Activated T-cell treated with anti-CD3 and anti-CD28 coated beads, Interleukin-2, amount 50 U/mL, for 4 hours (primary cell): ENCODE measurements around the gene MOB1A. TPM values are rescaled to one million over a fixed set of nuclear protein-coding genes. Genes with fewer than 3 reads are reported as not detected.
"Not testable (repeated sequence)": the region's sequence is repeated elsewhere in the genome, so short reads cannot be mapped to it uniquely, and the experiment has no call there.

Experiments used
- ATAC-seq, 2 donors: fragments of 200-7000 bp; cut with Tn5 transposase; one replicate each; pipeline ENCODE4 v1.10.0; 2021
- DNase-seq: peaks from one replicate; pipeline ENCODE4 v3.0.0-alpha.2; 2020
- H3K27me3 Mint-ChIP-seq: one replicate; pipeline ENCODE4 v1.8.0; 2021; ENCODE audit warnings: low read depth, mixed read lengths
- H3K36me3 Mint-ChIP-seq: one replicate; pipeline ENCODE4 v1.8.0; 2022; ENCODE audit warnings: mixed read lengths; ENCODE audit not compliant: insufficient read depth
- H3K4me1 Mint-ChIP-seq: one replicate; pipeline ENCODE4 v1.8.0; 2021; ENCODE audit warnings: low read depth, mixed read lengths
- H3K4me3 Mint-ChIP-seq: one replicate; pipeline ENCODE4 v1.8.0; 2021; ENCODE audit warnings: mild to moderate bottlenecking, moderate library complexity, mixed read lengths
- H3K9me3 Mint-ChIP-seq: one replicate; pipeline ENCODE4 v1.8.0; 2021; ENCODE audit warnings: mixed read lengths
- total RNA-seq, 3 donors: library from RNA; stranded (reverse); gene quantifications; one replicate each; pipeline ENCODE4 v1.2.1, GENCODE V29; 2021

The MOB1A gene
- 100 to 1,000 TPM; 171 to 175 (median 173) TPM for total RNA-seq

DNA sequence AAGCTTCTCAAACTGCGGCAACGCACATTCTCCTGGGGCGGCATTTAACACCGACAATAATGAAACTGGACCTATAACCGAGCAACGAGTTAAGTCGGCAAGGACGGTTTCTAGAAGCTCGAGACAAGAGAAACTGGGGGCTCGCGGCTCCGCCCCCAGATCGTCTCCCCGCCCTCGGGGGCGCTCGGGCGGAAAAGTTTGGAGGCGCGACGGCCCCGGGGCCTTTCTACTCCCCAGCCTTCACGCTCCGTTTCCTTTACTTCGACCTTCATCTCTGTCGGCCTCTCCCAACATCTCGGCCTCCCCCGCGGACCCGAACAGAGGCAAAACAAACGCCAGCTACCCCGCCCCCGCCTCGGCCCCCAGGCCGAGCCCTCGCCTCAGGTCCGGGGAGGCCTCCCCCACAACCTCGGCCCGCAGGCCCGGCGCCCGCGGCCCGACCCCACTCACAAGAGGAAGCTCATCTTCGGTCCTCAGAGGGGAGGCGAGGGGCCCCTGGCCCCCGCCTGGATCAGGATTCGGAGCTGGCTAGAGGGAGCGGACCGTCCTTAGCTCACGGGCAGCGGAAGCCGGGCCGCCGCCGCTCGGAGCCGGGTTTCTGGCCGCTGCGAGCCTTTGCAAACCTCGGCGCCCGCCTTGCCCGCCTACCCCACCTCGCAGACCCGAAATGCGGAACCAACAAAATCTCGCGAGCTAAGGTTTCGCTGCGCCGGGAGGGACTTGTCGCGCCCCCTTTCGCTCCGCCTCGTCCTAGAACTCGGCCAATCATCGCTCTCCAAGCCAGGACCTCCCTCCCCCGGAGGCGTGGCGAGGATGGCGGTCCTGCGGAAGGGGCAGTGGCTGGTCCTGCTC is at the start of gene MOB1A:
Gene MOB1A (minus strand): TSS at position 669 of the 852 bp plus-strand sequence. CDS start 205 bp downstream, at position 464.
- DNase-seq = peak; percentile 96
- Mint-ChIP-seq H3K36me3 (peaks cover 8% of the 10 kb centered on the region), H3K27me3 (no peaks in the 10 kb centered on the region), H3K4me3 (peak within 1 kb of the TSS; percentile 88), H3K9me3 (no peaks in the 10 kb centered on the region), H3K4me1 (peaks cover 37% of the 10 kb centered on the region)
- peak; percentile 94 to 96 for ATAC-seq

DNA sequence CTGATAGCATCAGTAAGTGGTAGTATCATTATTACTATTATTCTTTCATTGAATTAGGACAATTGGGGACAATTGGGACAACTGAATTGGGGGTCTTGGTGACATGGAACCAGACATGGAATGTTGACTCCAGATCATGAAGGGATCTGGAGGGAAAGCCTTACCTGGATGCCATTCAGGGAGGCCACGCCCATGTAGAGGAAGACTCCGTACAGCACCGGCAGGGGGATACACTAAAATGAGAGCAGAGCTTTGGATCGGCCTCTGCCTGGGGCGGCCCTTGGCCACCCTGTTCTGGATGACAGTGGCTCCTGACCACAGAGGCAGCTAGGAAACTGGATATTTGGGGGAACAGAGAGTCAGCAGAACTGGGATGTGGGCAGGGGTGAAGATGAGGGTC is 49.0 kb upstream of the MOB1A start:
- Mint-ChIP-seq H3K4me1 (no peaks in the 10 kb centered on the region), H3K9me3 (no peaks in the 10 kb centered on the region), H3K36me3 (peaks cover 5% of the 10 kb centered on the region), H3K4me3 (no peak overlapping the region), H3K27me3 (no peaks in the 10 kb centered on the region)
- DNase-seq (no peak), ATAC-seq (no peak)

DNA sequence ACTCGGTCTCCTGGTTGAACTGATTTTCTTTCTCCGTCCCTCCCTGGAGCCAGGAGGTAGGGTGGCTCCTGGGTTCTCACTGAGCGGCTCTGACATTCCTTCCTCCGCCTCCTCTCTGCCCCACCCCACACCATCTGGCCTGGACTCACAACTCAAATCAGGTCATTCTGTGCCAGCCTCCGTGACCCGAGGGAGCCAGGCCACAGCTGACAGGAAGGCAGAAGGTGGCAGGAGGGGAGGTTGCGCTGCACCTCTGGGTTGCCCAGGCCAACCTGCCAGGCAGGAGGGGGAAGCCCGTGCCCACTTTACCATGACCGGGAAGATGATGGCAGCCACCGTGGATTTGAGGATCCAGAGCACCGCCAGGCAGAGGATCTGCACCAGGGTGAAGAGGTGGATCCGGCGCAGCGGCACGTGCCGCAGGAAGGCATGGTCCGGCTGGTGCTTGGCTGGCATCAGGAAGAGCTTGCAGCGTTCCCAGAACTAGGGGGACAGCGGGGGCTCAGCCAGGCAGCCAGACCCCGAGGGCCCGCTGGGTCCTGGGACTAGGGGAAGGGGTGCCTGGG is 48.1 kb upstream of the MOB1A start:
- Mint-ChIP-seq H3K27me3 (no peaks in the 10 kb centered on the region), H3K36me3 (peaks cover 13% of the 10 kb centered on the region), H3K9me3 (no peaks in the 10 kb centered on the region), H3K4me1 (no peaks in the 10 kb centered on the region), H3K4me3 (no peak overlapping the region)
- ATAC-seq (no peak), DNase-seq (no peak)

DNA sequence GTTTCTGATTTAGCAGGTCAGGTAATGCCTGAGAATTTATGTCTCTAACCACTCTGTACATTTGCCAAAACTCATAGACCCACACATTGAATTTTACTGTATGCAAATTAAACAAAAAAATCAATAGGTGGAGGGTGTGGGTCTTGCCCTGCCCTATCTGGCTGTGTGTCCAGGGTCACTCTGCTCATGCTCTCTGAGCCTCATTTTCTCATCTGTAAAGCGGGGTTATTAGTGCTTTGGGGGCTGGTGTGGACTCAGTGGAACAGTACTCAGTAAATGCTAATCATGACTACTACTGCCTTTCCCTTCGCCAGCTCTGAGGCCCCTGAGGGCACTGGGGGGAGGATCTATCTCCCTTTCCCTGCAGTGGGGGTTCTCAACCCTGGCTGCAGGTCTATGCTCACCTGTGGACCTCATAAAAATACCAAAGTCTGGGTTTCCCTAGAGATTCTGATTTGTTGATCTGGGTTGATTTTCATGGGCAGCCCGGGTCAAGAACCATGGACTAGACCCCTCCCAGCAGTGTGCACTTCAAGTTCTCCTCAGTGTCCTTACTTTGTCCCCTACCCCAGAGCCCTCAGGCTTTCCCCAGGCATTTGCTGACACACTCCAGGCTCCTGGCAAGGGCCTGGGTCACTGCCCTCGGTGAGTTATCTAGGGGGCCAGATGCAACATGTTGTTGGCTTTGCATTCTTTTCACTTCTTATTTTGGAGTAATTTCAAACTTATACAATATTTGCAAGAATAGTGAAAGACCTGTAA is 47.2 kb upstream of the MOB1A start:
- Mint-ChIP-seq H3K36me3 (peaks cover 21% of the 10 kb centered on the region), H3K27me3 (no peaks in the 10 kb centered on the region), H3K4me1 (no peaks in the 10 kb centered on the region), H3K4me3 (no peak overlapping the region), H3K9me3 (no peaks in the 10 kb centered on the region)
- DNase-seq = no peak
- no peak for ATAC-seq

DNA sequence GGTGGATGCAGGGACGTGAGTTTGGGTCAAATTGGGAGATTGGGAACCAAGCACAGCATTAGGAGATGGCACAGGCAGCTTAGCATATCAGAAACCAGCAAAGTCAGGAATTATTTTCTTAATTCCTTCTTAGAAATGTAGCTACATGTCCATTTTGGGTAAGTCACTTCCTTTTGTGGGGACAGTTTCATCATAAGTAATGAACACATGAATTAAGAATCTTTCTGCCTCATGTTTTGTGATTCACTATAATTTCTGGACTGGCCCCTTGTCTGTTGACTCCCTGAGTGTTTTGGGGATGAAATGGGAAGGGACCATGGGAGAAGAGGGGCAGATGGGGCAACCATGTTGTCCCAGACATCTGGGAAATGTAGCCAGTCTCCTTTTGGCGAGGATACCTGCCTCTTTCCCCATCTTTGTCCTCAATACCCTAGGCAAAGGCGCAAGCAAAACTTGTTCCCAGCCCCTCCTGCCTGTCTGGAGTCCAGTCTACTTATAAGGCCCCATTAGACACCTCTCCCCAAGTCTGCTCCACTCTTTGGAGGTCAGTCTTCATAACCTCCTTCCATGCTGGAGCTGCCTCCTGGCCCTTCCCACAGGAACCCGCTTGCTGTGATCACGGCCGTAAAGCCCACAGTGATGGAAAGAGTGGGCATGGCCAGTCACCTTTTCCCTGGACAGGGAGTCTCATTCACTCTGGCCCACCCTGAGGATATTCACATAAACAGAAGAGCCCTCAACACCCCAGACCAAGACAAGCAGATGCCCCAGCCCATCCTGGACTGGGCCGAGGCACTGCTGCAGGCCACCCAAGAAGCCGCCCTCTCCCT is 45.5 kb upstream of the MOB1A start:
- DNase-seq = no peak
- no peaks in the 10 kb centered on the region for H3K27me3 Mint-ChIP-seq
- H3K36me3 Mint-ChIP-seq = peaks cover 33% of the 10 kb centered on the region
- no peaks in the 10 kb centered on the region for H3K4me1 Mint-ChIP-seq
- no peak for ATAC-seq
- no peaks in the 10 kb centered on the region for H3K9me3 Mint-ChIP-seq
- H3K4me3 Mint-ChIP-seq = no peak overlapping the region

DNA sequence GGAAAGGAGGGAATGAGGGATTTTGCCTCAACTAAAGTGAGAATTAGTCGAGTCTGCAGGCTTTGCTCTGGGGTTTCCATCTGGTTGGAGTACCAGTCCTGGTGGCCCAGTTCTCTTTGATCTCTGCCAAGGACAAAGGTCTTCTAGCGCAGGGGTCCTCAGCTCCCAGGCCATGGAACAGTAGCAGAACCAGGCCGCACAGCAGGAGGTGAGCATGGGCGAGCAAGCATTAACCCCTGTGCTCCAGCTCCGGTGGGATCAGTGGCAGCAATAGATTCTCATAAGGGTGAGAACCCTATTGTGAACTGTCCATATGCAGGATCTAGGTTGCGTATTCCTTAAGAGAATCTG is 43.6 kb upstream of the MOB1A start:
- no peak for DNase-seq
- Mint-ChIP-seq H3K36me3 (peaks cover 40% of the 10 kb centered on the region), H3K4me3 (no peak overlapping the region)

DNA sequence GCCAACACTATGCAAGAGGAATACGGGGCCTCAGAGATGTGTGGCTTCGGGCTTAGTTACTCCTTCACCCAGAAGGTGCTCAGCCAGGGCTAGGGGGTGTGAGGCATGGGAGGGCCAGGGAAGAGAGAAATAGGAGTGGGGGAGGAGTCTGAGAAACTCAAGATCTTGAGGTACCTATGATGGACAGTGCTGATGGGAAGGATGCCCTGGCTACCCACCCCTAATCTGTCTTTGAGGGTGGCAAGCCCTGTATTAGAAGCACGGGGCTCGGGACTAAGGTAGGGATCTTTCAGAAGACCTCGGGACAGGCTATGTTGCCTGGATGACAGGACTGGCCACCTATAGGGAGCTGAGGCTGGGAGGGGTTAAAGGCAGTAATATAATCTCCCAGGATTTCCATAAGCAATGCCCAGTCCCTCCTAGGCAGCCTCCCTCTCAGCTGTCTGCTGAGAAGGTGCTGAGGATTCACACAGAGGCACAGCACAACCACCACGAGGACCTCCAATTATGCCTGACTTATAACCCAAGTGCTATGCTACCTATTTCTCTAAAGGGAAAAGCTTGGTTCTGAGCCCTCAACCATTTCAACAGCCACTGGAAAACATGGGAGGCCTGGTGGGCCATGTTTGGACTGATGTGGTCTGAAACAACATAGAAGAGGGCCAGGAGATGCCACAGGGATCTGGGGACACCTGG is 43.1 kb upstream of the MOB1A start:
- Mint-ChIP-seq H3K4me1 (no peaks in the 10 kb centered on the region), H3K36me3 (peaks cover 40% of the 10 kb centered on the region), H3K27me3 (no peaks in the 10 kb centered on the region), H3K9me3 (no peaks in the 10 kb centered on the region), H3K4me3 (no peak overlapping the region)
- ATAC-seq = peak in 1 of 2 donors; percentile 9
- DNase-seq = no peak

More for the DNA sequence above, 43.6 kb upstream of the MOB1A start:
- Mint-ChIP-seq H3K4me1 (no peaks in the 10 kb centered on the region), H3K27me3 (no peaks in the 10 kb centered on the region), H3K9me3 (no peaks in the 10 kb centered on the region)
- peak in 1 of 2 donors; percentile 13 for ATAC-seq

DNA sequence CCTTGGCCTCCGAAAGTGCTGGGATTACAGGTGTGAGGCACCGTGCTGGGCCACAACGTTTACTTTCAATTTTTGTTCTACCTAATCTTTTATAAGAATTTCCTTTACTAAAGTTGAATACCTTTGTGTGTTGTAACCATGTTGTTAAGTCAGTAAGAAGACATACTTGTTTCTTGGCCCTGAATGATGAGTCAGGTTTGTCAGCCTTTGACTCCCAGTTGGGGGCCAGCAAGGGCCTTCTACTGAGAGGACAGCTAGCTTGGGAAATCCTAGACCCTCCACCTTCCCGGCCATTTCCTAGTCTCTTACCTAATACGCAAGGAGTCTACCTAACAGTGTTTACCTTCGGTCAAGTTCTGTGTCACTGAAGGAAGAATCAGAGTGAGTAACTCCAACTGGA is 42.4 kb upstream of the MOB1A start:
- H3K27me3 Mint-ChIP-seq = no peaks in the 10 kb centered on the region
- ATAC-seq (no peak), DNase-seq (no peak)
- H3K9me3 Mint-ChIP-seq = no peaks in the 10 kb centered on the region
- peaks cover 43% of the 10 kb centered on the region for H3K36me3 Mint-ChIP-seq
- H3K4me3 Mint-ChIP-seq = no peak overlapping the region
- no peaks in the 10 kb centered on the region for H3K4me1 Mint-ChIP-seq

DNA sequence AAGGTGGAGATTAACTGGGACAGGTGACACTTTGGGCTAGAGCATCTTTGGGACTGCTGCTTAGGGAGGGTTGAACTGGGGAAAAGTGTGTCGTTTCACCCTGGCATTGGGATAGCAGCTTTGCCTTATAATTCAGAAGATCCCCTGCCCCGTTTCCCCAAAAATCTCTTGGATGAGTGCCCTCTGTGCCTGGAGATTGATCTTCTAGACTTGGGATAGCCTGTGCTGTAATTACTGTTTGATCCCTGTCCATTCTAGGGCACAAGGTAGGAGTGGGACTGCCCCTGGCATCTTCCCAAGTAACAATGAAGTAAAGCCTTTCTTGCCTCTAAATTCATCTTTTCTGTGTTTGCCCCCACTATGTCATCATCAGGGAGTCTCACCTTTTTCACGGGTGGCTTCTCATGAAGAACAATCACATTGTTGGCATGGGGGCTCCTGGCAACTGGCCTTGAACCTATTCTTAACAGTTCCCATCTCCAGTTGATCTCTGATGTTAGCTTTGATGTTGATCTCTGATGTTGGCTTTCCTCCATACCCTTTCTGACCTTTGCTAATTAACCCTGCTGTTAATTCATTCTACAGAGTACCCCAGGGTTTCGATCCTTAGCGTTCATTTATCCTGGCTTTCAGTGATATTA is 41.3 kb upstream of the MOB1A start:
- H3K9me3 Mint-ChIP-seq = no peaks in the 10 kb centered on the region
- H3K36me3 Mint-ChIP-seq = peaks cover 45% of the 10 kb centered on the region
- no peaks in the 10 kb centered on the region for H3K4me1 Mint-ChIP-seq
- no peak overlapping the region for H3K4me3 Mint-ChIP-seq
- no peaks in the 10 kb centered on the region for H3K27me3 Mint-ChIP-seq
- DNase-seq (no peak), ATAC-seq (no peak)

DNA sequence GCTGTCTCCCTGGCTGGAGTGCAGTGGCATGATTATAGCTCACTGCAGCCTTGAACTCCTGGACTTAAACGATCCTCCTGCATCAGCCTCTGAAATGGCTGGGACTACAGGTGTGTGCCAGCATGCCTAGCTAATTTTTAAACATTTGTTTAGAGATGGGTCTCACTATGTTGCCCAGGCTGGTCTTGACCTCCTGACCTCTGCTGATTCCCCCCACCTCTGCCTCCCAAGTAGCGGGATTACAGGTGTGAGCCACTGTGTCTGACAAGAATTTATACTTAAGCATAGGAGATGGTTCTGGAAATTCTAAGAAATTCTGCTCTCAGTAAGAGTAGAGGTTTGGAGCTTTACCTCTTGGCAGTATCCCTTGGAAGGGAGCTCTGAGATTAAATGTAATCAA is 38.0 kb upstream of the MOB1A start:
- peaks cover 37% of the 10 kb centered on the region for H3K36me3 Mint-ChIP-seq
- no peak overlapping the region for H3K4me3 Mint-ChIP-seq
- DNase-seq (no peak), ATAC-seq (no peak)
- no peaks in the 10 kb centered on the region for H3K27me3 Mint-ChIP-seq
- no peaks in the 10 kb centered on the region for H3K4me1 Mint-ChIP-seq
- H3K9me3 Mint-ChIP-seq = no peaks in the 10 kb centered on the region

DNA sequence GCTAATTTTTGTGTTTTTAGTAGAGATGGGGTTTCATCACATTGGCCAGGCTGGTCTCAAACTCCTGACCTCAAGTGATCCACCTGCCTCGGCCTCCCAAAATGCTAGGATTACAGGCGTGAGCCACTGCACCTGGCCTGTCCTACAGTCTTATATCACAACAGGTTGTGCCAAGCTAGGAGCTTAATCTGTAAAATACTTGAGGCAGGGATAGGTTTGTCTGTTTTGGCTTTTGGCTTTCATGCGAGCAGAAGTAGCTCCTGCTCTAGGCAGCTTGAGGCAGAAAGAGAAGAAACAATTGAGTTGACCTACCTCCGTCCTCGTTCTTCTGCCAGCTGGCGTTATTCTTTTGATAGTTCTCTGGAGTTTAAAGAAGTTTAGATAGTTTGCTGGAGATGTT is 37.1 kb upstream of the MOB1A start:
- not testable (repeated sequence) for H3K9me3 Mint-ChIP-seq, ATAC-seq, DNase-seq, H3K4me1 Mint-ChIP-seq, H3K4me3 Mint-ChIP-seq, H3K27me3 Mint-ChIP-seq
- H3K36me3 Mint-ChIP-seq = peaks cover 32% of the 10 kb centered on the region

DNA sequence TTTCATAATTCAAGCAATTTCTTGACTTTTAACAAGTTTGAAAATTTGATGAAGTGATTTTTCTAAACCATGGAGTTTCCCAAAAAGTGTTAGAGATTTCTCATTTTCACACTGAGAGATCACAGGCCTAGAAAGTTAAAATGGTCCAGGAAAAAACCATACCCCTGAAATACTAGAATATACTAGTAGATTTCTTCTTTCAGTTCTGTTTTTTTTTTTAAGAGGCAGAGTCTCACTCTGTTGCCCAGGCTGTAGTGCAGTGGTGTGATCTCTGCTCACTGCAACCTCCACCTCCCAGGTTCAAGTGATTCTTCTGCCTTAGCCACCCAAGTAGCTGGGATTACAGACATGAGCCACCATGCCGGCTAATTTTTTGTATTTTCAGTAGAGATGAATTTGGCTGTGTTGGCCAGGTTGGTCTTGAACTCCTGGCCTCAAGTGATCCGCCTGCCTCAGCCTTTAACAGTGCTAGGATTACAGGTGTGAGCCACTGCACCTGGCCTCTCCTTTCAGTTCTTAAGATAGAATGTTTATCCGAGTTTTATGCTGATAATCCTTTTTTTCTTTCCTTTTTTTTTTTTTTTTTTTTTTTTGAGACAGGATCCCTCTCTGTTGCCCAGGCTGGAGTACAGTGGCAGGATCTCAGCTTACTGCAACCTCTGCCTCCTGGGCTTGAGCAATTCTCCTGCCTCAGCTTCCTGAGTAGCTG is 34.2 kb upstream of the MOB1A start:
- Mint-ChIP-seq H3K4me3 (no peak overlapping the region), H3K4me1 (peaks cover 12% of the 10 kb centered on the region), H3K36me3 (peaks cover 29% of the 10 kb centered on the region), H3K27me3 (no peaks in the 10 kb centered on the region), H3K9me3 (no peaks in the 10 kb centered on the region)
- DNase-seq (no peak), ATAC-seq (no peak)
